ENCODE results near the gene KCNJ10.

Gene KCNJ10

DNA sequence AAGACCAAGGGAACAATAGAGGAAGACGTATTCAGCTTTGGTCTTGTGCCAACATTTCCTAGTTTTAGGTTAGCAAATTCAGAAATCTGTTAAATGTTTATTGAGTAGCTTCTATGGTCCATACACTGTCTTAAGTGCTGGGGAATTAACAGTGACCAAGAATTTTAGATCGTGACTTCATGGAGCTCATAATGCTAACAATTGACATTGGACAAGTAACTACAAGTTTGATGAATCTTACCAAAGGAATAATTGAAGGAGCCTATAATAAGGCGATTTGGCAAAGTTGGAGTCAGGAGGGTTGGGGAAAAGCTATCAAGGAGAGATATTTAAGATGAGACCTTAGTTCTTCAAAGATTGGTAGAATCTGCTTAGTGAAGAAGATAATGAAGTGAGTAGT lies 114.5 kb downstream of the KCNJ10 start:
- FAIRE-seq = no peak

- FAIRE-seq = no peak
These were observed 116.1 kb downstream of the KCNJ10 start, which contains the start of gene SLAMF9 for GRCh38 chr1:159953536-159954515. Gene SLAMF9 (minus strand): TSS chr1:159954237. CDS start chr1:159954137, 100 bp downstream.

- no peak for FAIRE-seq
These were observed 117.0 kb downstream of the KCNJ10 start for GRCh38 chr1:159952932-159953331.

- no peak for FAIRE-seq
These were observed 118.4 kb downstream of the KCNJ10 start for GRCh38 chr1:159951551-159951950.

DNA sequence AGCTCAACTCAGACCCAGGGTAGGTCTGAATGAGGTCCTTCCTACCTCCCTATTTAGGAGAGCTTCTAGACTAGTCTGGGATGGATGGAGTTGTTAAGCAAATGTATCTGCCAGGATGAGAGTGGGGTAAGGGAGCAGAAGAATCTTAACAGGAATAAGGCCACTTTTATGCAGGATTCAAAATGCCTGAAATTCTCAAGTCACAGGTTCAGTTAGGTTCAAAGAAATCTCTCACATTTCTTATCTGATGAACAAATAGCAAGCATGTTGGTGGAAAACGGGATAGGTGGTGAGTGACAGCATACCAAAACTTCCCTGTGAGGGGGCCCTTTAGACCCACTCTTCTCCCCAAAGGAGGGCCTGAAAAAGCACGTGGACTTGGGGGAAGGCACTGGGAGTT lies 118.9 kb downstream of the KCNJ10 start:
- FAIRE-seq = no peak

DNA sequence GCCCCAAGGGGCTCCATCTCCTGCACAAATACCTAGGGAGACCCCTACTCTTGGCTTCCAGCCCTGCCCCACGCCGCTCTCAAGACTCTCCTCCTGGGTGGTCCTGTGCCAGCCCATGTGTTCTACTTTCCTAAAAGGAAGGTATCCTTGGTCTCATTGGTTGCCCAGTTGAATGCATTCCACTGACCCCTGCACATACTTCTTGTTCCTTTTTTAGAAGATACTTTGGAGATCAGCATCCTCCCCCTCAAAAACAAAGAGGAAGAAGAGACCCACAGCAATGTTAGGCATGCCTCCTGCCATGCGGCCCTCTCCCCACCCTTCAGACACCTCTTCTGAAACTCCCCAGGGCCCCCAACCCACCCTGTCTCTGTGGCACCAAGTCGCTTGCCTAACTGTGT lies 120.0 kb downstream of the KCNJ10 start:
- FAIRE-seq = no peak

DNA sequence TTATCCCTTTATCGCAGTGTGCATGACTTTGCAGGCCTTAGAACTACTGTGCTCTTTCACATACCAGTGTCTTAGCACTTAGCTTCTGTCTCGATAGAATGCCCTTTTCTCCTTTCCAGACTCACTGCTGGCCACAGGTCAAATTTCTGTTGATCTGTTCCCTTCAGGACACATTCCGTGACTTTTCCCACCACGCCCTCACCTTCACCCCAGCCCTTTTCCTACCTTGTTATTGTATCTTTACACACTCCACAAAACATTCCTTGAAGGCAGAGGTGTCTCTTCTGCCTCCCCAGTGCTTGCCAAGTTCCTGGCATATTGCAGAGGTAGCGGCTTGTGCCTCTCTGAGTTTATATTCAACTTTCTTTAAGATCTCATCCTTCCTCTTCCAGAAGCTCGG lies 120.8 kb downstream of the KCNJ10 start:
- no peak for FAIRE-seq

All from TTC549 (cell line).